ENCODE measurements around the gene PDHX.
"Not testable (repeated sequence)": the region's sequence is repeated elsewhere in the genome, so short reads cannot be mapped to it uniquely, and the experiment has no call there.

Gene PDHX

GRCh38 chr11:35017528-35018342 lies 101.3 kb downstream of the PDHX start:
- no peak for DNase-seq (ENCODE audit: low read depth)

DNA sequence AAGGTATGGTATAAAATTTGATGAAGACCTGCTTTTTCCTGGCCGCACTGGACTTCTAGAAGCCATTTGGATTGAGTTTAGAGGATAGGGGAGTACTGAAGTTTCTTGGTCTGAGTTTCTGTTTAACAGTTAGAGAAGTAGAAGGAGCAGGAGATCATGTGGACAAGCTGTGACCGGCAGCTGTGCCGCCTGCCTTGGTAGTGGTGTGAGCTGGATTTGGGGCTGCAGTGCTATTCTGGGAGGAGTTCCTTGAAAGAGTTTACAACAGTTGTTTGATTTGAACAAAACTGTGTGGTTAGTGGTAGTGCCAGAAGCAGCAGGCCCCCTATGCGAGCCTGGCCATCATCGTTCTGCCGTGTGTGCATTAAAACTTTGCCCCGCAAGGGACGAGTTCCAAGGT lies 105.2 kb downstream of the PDHX start:
- DNase-seq (ENCODE audit: low read depth), result no peak

DNA sequence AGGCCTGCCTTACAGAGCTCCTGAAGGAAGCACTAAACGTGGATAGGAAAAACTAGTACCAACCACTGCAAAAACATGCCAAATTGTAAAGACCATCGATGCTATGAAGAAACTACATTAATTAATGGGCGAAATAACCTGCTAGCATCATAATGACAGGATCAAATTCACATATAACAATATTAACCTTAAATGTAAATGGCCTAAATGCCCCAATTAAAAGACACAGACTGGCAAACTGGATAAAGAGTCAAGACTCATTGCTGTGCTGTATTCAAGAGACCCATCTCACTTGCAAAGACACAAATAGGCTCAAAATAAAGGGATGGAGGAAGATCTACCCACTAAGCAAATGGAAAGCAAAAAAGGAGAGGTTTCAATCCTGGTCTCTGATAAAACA lies 107.5 kb downstream of the PDHX start:
- not testable (repeated sequence) for DNase-seq (ENCODE audit: low read depth)

GRCh38 chr11:35028007-35028406 lies 111.6 kb downstream of the PDHX start:
- DNase-seq (ENCODE audit: low read depth), result not testable (repeated sequence)

DNA sequence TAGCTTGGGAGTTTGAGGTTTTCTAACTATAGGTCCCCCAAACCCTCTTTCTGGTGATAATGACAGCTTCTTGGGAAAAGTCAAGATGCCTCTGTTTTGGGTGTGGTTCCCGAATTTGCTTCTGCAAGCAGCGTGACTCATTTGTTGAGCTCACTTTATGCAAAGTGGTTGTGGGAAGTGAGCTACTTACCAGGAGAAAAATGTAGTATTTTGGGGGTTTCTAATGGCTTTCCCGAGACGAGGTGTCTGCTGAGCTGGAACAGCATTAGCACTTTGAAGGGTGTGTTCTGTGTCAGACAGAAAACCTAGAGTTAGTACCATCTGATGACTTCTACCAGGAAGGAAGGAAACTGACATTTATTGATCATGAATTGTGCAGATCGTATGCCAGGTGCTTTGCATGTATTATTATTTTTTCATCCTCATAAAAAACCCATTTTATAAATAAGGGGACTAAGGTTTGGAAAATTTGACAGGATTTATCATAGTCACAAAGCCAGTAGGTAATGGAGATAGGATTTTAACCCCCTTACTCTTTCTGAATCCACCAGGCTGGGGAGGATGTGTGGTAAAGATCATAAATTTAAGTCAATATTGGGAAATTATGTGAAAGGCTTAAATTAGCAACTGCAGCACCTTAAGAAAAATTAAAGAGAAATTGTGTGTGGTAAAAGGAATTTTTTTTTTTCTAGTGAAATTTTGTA lies 113.7 kb downstream of the PDHX start:
- no peak for DNase-seq (ENCODE audit: low read depth)

DNA sequence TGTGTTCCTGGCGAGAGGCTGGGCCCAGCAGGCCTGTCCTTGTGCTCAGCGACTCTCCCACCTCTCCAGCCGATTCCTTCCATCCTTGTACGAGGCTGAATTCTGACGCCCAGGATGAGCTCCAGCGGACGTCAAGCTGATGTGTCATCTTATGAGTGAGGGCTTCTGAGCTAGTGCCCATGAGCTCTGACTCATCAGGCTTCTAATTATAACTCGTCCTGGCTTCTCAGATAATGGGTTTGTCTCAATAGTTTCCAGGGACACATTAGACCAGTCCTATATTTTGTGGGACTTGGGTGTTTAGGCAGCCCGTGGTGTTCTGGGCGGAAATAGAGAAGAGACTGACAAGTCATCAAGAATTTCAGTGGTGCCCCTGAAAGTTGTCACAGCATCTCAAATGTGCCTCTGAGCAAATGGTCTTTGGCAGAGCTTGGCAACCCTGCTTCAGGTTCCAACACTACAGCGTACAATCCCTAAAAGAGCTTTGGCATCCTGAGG lies 114.3 kb downstream of the PDHX start:
- DNase-seq (ENCODE audit: low read depth), result no peak

DNA sequence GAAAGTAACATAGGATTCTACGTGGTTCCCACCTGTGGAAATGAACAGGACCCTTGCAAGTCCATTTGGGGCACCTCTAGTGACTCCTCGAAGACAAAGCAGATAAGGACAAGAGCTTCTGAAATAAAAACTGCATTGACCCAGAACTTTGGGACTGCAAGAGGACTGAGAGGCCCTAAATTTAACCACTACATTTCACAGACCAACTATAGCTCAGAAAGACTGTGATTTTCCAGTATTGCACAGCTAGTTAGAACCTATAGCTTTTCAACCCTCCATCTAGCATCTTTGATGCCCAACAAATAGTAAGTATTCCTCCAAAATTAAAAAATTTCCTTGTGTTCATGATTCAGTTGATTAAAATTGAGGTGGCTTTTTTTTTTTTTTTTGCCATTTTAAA lies 114.9 kb downstream of the PDHX start:
- DNase-seq (ENCODE audit: low read depth), result no peak

DNA sequence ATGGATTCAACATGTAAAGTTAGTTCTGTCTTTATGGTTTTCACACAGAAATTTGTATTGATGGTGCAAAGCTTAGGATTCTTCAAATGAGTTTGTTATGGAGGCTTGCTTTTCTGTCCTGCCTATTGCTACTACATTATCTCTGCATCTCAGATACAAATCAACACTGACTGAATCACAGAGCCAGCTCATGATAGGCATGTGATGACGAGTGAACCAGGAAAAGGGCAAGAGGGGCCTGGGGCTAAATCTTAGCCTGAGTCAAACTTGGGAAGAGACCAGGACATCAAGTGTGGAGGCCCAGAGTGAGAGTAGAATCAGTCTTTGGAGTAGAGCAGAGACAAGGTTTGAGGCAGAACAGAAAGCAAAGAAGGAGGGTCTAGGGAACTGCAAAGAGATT lies 115.4 kb downstream of the PDHX start:
- no peak for DNase-seq (ENCODE audit: low read depth)

- no peak for DNase-seq (ENCODE audit: low read depth)
These were observed 116.6 kb downstream of the PDHX start for GRCh38 chr11:35033011-35033410.

GRCh38 chr11:35034401-35034800 lies 118.0 kb downstream of the PDHX start:
- no peak for DNase-seq (ENCODE audit: low read depth)

DNA sequence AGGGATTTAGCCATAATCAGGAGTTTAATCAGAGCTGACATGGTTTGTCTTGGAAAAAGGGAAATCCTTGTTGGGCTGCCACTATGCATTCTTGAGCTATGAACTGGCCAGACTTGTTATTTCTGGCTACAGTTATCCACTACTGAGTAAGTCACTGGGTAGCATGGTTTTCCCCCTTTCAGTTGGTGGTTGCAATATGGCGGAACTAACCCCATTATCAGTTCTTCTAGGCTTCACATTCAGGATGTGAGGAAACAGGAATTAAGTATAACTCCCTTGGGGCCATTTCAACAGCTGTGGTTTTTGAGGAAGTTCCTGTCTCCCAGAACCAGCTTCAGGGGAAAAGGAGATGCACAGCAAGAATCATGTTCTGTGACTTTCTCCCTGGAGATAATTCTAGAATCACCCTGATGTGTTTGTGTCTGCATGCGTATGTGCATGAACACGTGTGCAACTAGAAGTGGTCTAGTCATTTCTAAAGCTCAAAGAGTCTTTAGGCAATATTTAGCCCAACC lies 119.5 kb downstream of the PDHX start:
- no peak for DNase-seq (ENCODE audit: low read depth)

GRCh38 chr11:35036639-35037038 lies 120.2 kb downstream of the PDHX start:
- no peak for DNase-seq (ENCODE audit: low read depth)

DNA sequence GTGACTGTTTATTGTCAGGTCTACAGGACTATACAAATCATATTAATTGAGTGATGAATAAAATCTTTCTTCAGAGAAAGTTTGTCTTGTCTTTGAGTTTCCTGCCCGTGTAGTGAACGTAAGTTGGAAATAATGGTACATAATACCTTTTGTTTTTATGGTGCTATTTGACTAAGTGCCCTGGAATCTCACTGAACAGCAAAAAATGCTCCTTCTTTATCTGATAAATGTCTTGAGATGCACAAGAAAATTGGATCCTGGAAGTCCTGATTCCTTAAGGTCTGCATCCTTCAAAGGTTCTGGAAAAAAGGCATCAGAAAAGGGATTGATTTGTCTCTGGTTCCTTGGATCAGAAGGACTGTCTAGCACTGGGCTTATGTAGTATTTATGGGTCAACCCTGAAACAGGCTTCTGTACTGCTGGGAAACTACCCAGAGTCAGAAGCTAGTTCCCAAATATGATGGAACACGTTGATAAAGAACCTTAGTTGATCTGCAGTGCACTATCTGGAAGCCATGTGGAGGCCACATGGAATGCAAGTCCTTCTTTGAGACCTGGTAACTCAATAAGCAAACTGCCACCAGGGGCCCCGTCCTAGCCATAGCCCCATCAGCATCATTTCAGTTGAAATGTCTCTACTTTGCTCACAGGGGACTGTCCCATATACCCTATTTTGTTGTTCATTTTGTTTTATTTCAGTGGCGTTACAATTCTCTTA lies 122.0 kb downstream of the PDHX start:
- no peak for DNase-seq (ENCODE audit: low read depth)

- no peak for DNase-seq (ENCODE audit: low read depth)
These were observed 122.7 kb downstream of the PDHX start for GRCh38 chr11:35039076-35039475.

DNA sequence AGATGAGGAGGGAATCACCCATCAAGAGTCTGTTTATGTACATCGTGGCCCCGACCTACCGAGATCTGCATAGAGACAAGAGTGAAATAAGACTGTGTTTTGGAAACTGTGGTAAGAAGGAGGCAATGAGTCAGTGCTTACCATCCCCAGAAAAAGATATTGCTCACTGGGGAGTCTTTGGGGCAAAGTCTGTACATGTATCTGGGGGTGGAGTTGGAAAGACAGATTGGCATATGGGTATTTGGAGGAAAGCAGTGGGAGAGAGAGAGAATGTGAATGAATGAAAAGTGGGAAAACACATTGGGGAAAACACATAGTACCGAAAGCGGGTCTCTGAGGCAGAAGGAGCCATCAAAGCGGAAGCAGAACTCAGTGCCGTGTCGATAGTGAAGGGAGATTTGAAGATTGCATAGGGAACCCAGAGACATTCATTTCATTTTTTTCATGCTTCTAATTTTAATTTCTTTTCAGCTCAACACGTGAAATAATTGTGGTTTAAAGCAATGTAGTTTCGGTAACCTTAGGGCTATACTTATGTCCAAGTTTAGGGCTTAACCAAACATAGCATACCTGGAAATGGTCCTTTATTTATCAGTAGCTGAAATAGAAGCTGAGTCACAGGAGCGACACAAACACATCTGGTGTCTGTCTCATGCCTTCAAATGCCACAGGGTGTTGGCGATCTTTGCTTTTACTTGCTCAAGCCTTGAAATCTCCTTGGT lies 124.0 kb downstream of the PDHX start:
- peak; percentile 17 for DNase-seq (ENCODE audit: low read depth)

GRCh38 chr11:35041070-35041554 lies 124.7 kb downstream of the PDHX start:
- DNase-seq (ENCODE audit: low read depth), result no peak

DNA sequence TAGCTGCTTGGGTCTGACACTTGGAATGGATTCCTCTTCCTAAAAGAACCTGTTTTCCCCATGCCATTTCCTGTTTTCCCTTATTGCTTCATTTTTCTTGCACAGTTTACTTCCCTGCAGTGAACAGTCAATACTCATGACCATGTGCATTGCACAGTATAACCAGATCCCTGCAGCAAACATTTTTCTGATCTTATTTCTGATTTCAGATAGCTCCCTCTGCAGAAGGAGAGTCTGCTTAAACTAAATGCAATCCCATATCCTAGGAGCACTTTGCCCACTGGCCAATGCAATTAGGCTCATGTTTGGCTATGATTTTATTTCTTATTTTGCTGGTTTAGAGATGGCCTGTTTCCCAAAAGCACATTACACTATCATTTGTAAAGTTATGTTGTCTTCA lies 125.8 kb downstream of the PDHX start:
- DNase-seq (ENCODE audit: low read depth), result no peak

DNA sequence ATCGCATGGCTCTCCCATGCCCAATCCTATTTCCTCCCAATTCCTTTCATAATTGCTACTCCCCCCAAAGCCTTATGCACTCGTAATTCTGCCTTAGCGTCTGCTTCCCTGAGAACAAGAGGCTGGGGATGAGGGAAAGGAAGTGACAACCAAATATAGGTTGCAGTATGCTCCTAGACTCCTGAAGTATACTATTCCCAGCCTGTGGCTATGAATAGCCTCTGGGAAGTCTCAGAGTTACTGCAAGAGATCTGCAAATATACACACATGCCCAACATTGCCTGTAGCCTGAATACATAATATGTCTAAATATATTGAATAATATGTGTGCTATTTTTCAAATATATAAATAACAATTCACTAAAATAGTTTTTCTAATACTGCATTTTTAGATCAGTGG lies 126.5 kb downstream of the PDHX start:
- no peak for DNase-seq (ENCODE audit: low read depth)

- no peak for DNase-seq (ENCODE audit: low read depth)
These were observed 127.5 kb downstream of the PDHX start for GRCh38 chr11:35043936-35044335.

DNA sequence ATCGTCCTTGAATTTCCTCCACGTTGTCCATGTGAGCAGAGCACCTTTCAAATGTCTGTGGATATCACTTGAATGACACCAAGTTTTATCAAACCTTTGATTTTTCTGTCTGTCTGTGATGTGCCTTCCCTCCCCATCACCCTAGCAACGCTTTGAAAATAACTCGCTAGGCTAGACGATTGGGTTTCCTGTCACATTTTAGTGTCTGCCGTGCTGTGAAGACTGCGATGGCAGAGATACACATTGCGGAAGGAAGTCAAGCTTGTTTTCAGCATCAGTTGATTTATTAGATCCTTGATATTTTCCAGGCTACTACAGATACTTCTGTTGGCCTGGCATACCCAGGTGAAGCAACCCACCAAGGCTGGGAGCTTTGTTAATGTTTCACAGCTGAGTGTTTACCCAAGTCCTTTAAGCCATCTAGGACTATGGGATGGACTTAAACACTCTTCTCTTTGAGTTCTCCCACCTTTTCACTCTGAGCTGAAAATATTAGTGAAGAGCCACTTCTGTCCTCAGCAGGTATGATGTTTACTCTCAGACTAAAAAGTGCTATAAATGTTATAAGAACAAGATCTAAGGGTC lies 128.9 kb downstream of the PDHX start:
- DNase-seq (ENCODE audit: low read depth), result peak; percentile 43

Data from stimulated activated CD8-positive, alpha-beta memory T cell treated with anti-CD3 and anti-CD28 coated beads, Interleukin-12 subunit alpha, Interleukin-12 subunit beta, amount 100 ng/mL, for 4 hours (primary cell).